IMR-90 (cell line): ENCODE data around the gene FOXO3. TPM values are rescaled to one million over a fixed set of nuclear protein-coding genes. Genes with fewer than 3 reads are reported as not detected.

Experiments
- ATAC-seq: fragments of 200-7000 bp; cut with Tn5 transposase; 2 replicates; pipeline ENCODE4 v1.9.1; 2020; ENCODE audit warnings: low read depth, mild to moderate bottlenecking, moderate library complexity
- BruUV-seq: library from RNA; stranded (reverse); fragments of 400-500 nt; replicated peaks from 2 replicates; lab custom pipeline; 2021; lab: Mats Ljungman, UMichigan
- CTCF ChIA-PET: fragments of 300-600 bp; formaldehyde crosslinking; extraction: SDS; loops from one replicate; lab custom pipeline; 2021; ENCODE audit warnings: antibody characterized with exemption; lab: Yijun Ruan, JAX
- POLR2A ChIA-PET: fragments of 300-600 bp; sonication (Branson Sonifier 250); formaldehyde crosslinking; loops from one replicate; lab custom pipeline; 2022; ENCODE audit warnings: antibody characterized with exemption; ENCODE audit not compliant: unreplicated experiment; lab: Charles Lee
- DNase-seq: peaks from one replicate; pipeline ENCODE4 v3.0.0; 2013
- H2AFZ ChIP-seq: replicated peaks from 2 replicates; pipeline ENCODE3; 2013; ENCODE audit warnings: low read length, mild to moderate bottlenecking; ENCODE audit not compliant: poor library complexity
- H2AK5ac ChIP-seq: 2 replicates; pipeline ENCODE4 v1.6.1; 2013; ENCODE audit warnings: low read depth, low read length, inconsistent platforms
- H2AK9ac ChIP-seq: replicated peaks from 2 replicates; pipeline ENCODE3; 2013; ENCODE audit warnings: mild to moderate bottlenecking, low read depth, low read length, moderate library complexity; ENCODE audit not compliant: poor library complexity
- H2BK120ac ChIP-seq: 2 replicates; pipeline ENCODE4 v1.6.1; 2013; ENCODE audit warnings: low read depth, low read length, inconsistent platforms
- H2BK15ac ChIP-seq: 3 replicates; pipeline ENCODE4 v1.6.1; 2013; ENCODE audit warnings: low read depth, low read length, inconsistent platforms
- H2BK20ac ChIP-seq: 2 replicates; pipeline ENCODE4 v1.6.1; 2013; ENCODE audit warnings: low read depth, mild to moderate bottlenecking, inconsistent platforms, low read length, moderate library complexity
- H2BK5ac ChIP-seq: 2 replicates; pipeline ENCODE4 v1.6.1; 2013; ENCODE audit warnings: mild to moderate bottlenecking, low read depth, low read length, inconsistent platforms; ENCODE audit not compliant: poor library complexity, severe bottlenecking
- H3K14ac ChIP-seq: replicated peaks from 2 replicates; pipeline ENCODE4 v1.6.1; 2013; ENCODE audit warnings: low read depth, low read length, inconsistent platforms
- H3K18ac ChIP-seq: 2 replicates; pipeline ENCODE4 v1.6.1; 2013; ENCODE audit warnings: low read depth, low read length, control low read depth
- H3K23ac ChIP-seq: 2 replicates; pipeline ENCODE4 v1.6.1; 2013; ENCODE audit warnings: low read depth, low read length, inconsistent platforms
- H3K27ac ChIP-seq: 2 replicates; pipeline ENCODE4 v1.5.1; 2013; ENCODE audit warnings: mild to moderate bottlenecking, control low read depth, low read length; ENCODE audit not compliant: insufficient read depth
- H3K27me3 ChIP-seq: 2 replicates; pipeline ENCODE4 v1.6.1; 2013; ENCODE audit warnings: low read length; ENCODE audit not compliant: control insufficient read depth, insufficient read depth
- H3K36me3 ChIP-seq: 2 replicates; pipeline ENCODE4 v1.6.1; 2013; ENCODE audit warnings: low read length, mixed read lengths; ENCODE audit not compliant: control insufficient read depth, insufficient read depth
- H3K4ac ChIP-seq: 2 replicates; pipeline ENCODE4 v1.6.1; 2013; ENCODE audit warnings: low read depth, low read length, inconsistent platforms
- H3K4me1 ChIP-seq: 2 replicates; pipeline ENCODE4 v1.6.1; 2013; ENCODE audit warnings: low read length, mixed read lengths; ENCODE audit not compliant: control insufficient read depth, insufficient read depth
- H3K4me2 ChIP-seq: 2 replicates; pipeline ENCODE4 v1.6.1; 2013; ENCODE audit warnings: low read depth, mild to moderate bottlenecking, control low read depth, low read length, moderate library complexity
- H3K4me3 ChIP-seq: 2 replicates; pipeline ENCODE4 v1.5.1; 2013; ENCODE audit warnings: low read depth, mild to moderate bottlenecking, control low read depth, low read length, moderate library complexity; ENCODE audit not compliant: insufficient read depth
- H3K56ac ChIP-seq: 2 replicates; pipeline ENCODE4 v1.6.1; 2013; ENCODE audit warnings: low read length, inconsistent platforms; ENCODE audit not compliant: insufficient read depth; ENCODE audit errors: extremely low read depth
- H3K79me1 ChIP-seq, 2 experiments: 2 replicates each; pipeline ENCODE4 v1.6.1; 2013; ENCODE audit warnings: low read length in 2 of 2, inconsistent platforms in 1 of 2, low read depth in 1 of 2
- H3K9ac ChIP-seq: 2 replicates; pipeline ENCODE4 v1.6.1; 2013; ENCODE audit warnings: low read depth, low read length, control low read depth
- H3K9me1 ChIP-seq: 2 replicates; pipeline ENCODE4 v1.6.1; 2013; ENCODE audit warnings: low read length, inconsistent platforms; ENCODE audit not compliant: insufficient read depth
- H3K9me3 ChIP-seq: 2 replicates; pipeline ENCODE4 v1.6.1; 2013; ENCODE audit warnings: low read length; ENCODE audit not compliant: control insufficient read depth, insufficient read depth
- H4K20me1 ChIP-seq: 2 replicates; pipeline ENCODE4 v1.6.1; 2013; ENCODE audit warnings: low read length, inconsistent platforms; ENCODE audit not compliant: insufficient read depth
- H4K5ac ChIP-seq: 2 replicates; pipeline ENCODE4 v1.6.1; 2013; ENCODE audit warnings: mild to moderate bottlenecking, low read depth, low read length, control low read depth
- H4K8ac ChIP-seq, 2 experiments: 2 replicates each; pipeline ENCODE4 v1.6.1; 2013; ENCODE audit warnings: low read depth in 2 of 2, low read length in 2 of 2, control low read depth in 1 of 2, inconsistent platforms in 1 of 2
- H4K91ac ChIP-seq: 2 replicates; pipeline ENCODE4 v1.6.1; 2013; ENCODE audit warnings: low read depth, low read length, inconsistent platforms; ENCODE audit not compliant: insufficient read depth
- MAZ ChIP-seq: IDR thresholded peaks from 2 replicates; pipeline ENCODE4 v1.6.1; 2012; ENCODE audit warnings: low read depth, mild to moderate bottlenecking, low read length, improper control_type of control experiment, moderate library complexity, borderline replicate concordance
- POLR2A ChIP-seq: IDR thresholded peaks from 2 replicates; pipeline ENCODE4 v1.6.1; 2012; ENCODE audit warnings: mild to moderate bottlenecking, low read depth, low read length
- SMC3 ChIP-seq: fragments of 150-350 bp; IDR thresholded peaks from 2 replicates; pipeline ENCODE4 v1.6.1; 2016; ENCODE audit warnings: low read depth, mild to moderate bottlenecking, antibody characterized with exemption, low read length, moderate library complexity
- WGBS, 2 experiments: methylation state at CpG; one replicate each; pipeline versions ENCODE4 v1.1.5 to v1.1.7; 2013; ENCODE audit warnings: missing lambda C conversion rate in 2 of 2; ENCODE audit not compliant: insufficient read length in 1 of 2; ENCODE audit errors: extremely low coverage in 2 of 2; 5-methylcytosine and 5-hydroxymethylcytosine counted together
- dilution Hi-C: fragments of 300-500 bp; cut with HindIII; formaldehyde crosslinking; loops from one replicate; pipeline ENCODE4 v1.14.3; 2018; ENCODE audit warnings: low sequenced_read_pairs; ENCODE audit not compliant: unreplicated experiment
- in situ Hi-C: fragments of 300-500 bp; cut with MboI; formaldehyde crosslinking; loops from 3 replicates; pipeline ENCODE4 v1.14.3; 2019; ENCODE audit warnings: low sequenced_read_pairs, inconsistent platforms, mixed read lengths
- intact Hi-C: fragments of 100-400 bp; cut with micrococcal nuclease; formaldehyde crosslinking; loops from 2 replicates; pipeline ENCODE4 v1.10.0; 2022
- polyA plus RNA-seq, 3 experiments: library from polyadenylated mRNA; depleted of rRNA; stranded (reverse); fragments of >200 nt; gene quantifications; 2 replicates each; pipeline ENCODE4 v1.2.3, GENCODE V29; 2012; ENCODE audit warnings: low replicate concordance in 1 of 3
- total RNA-seq: library from RNA; depleted of rRNA; stranded (reverse); fragments of >200 nt; gene quantifications from 2 replicates; pipeline ENCODE4 v1.2.3, GENCODE V29; 2012

FOXO3 gene
- total and polyA plus RNA-seq, 2 of the 4 experiments (the other 2 are of a cell fraction), result 17.5 to 38.7 TPM

- H3K4me2 ChIP-seq, result peak overlapping the region; percentile 90
- H2BK15ac ChIP-seq, result peak overlapping the region; percentile 26; the same call in 1 of the 3 replicates
- H2AK9ac ChIP-seq, result peak overlapping the region; percentile 92
- TSS peak; percentile 88 for BruUV-seq
- ChIA-PET CTCF (interaction anchor here (1.6 kb wide), 1 partner anchor 331 kb away, joined by 3 read pairs; no protein-coding TSS in a partner anchor), POLR2A (no interaction called here)
- H3K79me1 ChIP-seq, result peaks cover 0 to 39% of the 10 kb centered on the region in 2 experiments; a peak in 2 of 4 replicates
- no peaks in the 10 kb centered on the region for H3K9me3 ChIP-seq
- DNase-seq (peak; percentile 31), ATAC-seq (no peak)
- WGBS, 2 experiments, result 1% methylated on average over 21 of the region's 46 CpGs; no CpG with 5 or more reads in 1 of the 2 experiments
- no peak overlapping the region for H2BK20ac ChIP-seq
- peak overlapping the region; percentile 91 for H2BK5ac ChIP-seq
- peak overlapping the region; percentile 92 for H3K27ac ChIP-seq
- H3K9me1 ChIP-seq, result no peaks in the 10 kb centered on the region; the same call in 1 of the 2 replicates
- H2AFZ ChIP-seq, result peak overlapping the region; percentile 58
- H4K8ac ChIP-seq, result peak overlapping the region; percentile 67 to 68; a peak in 3 of 4 replicates
- intact Hi-C loops (loop anchor here (1.0 to 5.0 kb wide), 3 partner anchors 95 to 220 kb away; no protein-coding TSS in a partner anchor), in situ Hi-C loops (no loop called here), dilution Hi-C loops (no loop called here)
- peaks cover 14% of the 10 kb centered on the region for H3K4me1 ChIP-seq
- peak overlapping the region; percentile 93 for H3K9ac ChIP-seq
- peak overlapping the region; percentile 92 for H2AK5ac ChIP-seq
- peak overlapping the region; percentile 76 for H4K91ac ChIP-seq
- peak overlapping the region; percentile 2; the same call in 1 of the 2 replicates for H4K5ac ChIP-seq
- H3K27me3 ChIP-seq, result no peaks in the 10 kb centered on the region
- peak overlapping the region; percentile 75 for H3K18ac ChIP-seq
- peaks cover 5% of the 10 kb centered on the region; the same call in 1 of the 2 replicates for H3K36me3 ChIP-seq
- H3K23ac ChIP-seq, result peak overlapping the region; percentile 91
- peak overlapping the region; percentile 59 for H3K4ac ChIP-seq
- H3K4me3 ChIP-seq, result peak overlapping the region; percentile 78
- peak overlapping the region; percentile 50 for H3K14ac ChIP-seq
- peak overlapping the region; percentile 38 for H2BK120ac ChIP-seq
- no peak for TF ChIP-seq SMC3
- peak; percentile 13; the same call in 1 of the 2 replicates for TF ChIP-seq POLR2A
- TF ChIP-seq MAZ, result peak; percentile 30; the same call in 1 of the 2 replicates
- H3K56ac ChIP-seq, result peak overlapping the region; percentile 93
- peaks cover 39% of the 10 kb centered on the region for H4K20me1 ChIP-seq
These were observed 1.2 kb downstream of the FOXO3 start for GRCh38 chr6:108561742-108562502.
